ENCODE data around the gene TBC1D2B.

The TBC1D2B gene

GRCh38 chr15:77986891-77987764, 90.4 kb downstream of the TBC1D2B start:
- Histone ChIP-seq H3K27me3 (ENCODE audit: low read length) (no peaks in the 10 kb centered on the region), H3K79me2 (ENCODE audit: insufficient read depth, low read length) (no peaks in the 10 kb centered on the region), H3K36me3 (ENCODE audit: low read length) (no peaks in the 10 kb centered on the region), H3K9ac (ENCODE audit: low read length) (no peak overlapping the region), H3F3A (ENCODE audit: insufficient read depth) (no peaks in the 10 kb centered on the region), H3K4me2 (ENCODE audit: low read depth, low read length, poor library complexity, severe bottlenecking) (no peak overlapping the region), H3K4me3 (ENCODE audit: insufficient read depth, low read length, poor library complexity, severe bottlenecking) (no peak overlapping the region), H3K9me2 (replicated peaks; ENCODE audit: insufficient read depth, low read length) (no peaks in the 10 kb centered on the region), H2AFZ (ENCODE audit: low read depth, low read length, severe bottlenecking) (no peak overlapping the region), H3K27ac (ENCODE audit: low read depth, low read length) (no peak overlapping the region), H3K9me3 (ENCODE audit: insufficient read depth, low read length) (no peaks in the 10 kb centered on the region), H4K20me1 (ENCODE audit: low read depth, low read length) (no peaks in the 10 kb centered on the region)
- TF ChIP-seq EZH2phosphoT487 (conservative IDR thresholded peaks at IDR 0.05; ENCODE audit: low read length), result no peak
- no peak for TF ChIP-seq CTCF (IDR thresholded peaks at IDR 0.05; ENCODE audit: insufficient read depth, low read length, poor library complexity, severe bottlenecking)

- Histone ChIP-seq H3K27me3 (ENCODE audit: low read length) (no peaks in the 10 kb centered on the region), H4K20me1 (ENCODE audit: low read depth, low read length) (no peaks in the 10 kb centered on the region), H3K79me2 (ENCODE audit: insufficient read depth, low read length) (no peaks in the 10 kb centered on the region), H3K4me3 (ENCODE audit: insufficient read depth, low read length, poor library complexity, severe bottlenecking) (no peak overlapping the region), H3K36me3 (ENCODE audit: low read length) (no peaks in the 10 kb centered on the region), H3K27ac (ENCODE audit: low read depth, low read length) (no peak overlapping the region), H3K9me3 (ENCODE audit: insufficient read depth, low read length) (no peaks in the 10 kb centered on the region), H3K9ac (ENCODE audit: low read length) (no peak overlapping the region), H3K4me2 (ENCODE audit: low read depth, low read length, poor library complexity, severe bottlenecking) (no peak overlapping the region), H3F3A (ENCODE audit: insufficient read depth) (no peaks in the 10 kb centered on the region), H3K9me2 (replicated peaks; ENCODE audit: insufficient read depth, low read length) (no peaks in the 10 kb centered on the region), H2AFZ (ENCODE audit: low read depth, low read length, severe bottlenecking) (no peak overlapping the region)
- TF ChIP-seq CTCF (IDR thresholded peaks at IDR 0.05; ENCODE audit: insufficient read depth, low read length, poor library complexity, severe bottlenecking) (no peak), EZH2phosphoT487 (conservative IDR thresholded peaks at IDR 0.05; ENCODE audit: low read length) (no peak)
Observed at GRCh38 chr15:77985931-77986480, 91.5 kb downstream of the TBC1D2B start.

GRCh38 chr15:77985031-77985930, 92.2 kb downstream of the TBC1D2B start:
- Histone ChIP-seq H3K79me2 (ENCODE audit: insufficient read depth, low read length) (no peaks in the 10 kb centered on the region), H3K9me2 (replicated peaks; ENCODE audit: insufficient read depth, low read length) (no peaks in the 10 kb centered on the region), H3K4me3 (ENCODE audit: insufficient read depth, low read length, poor library complexity, severe bottlenecking) (no peak overlapping the region), H4K20me1 (ENCODE audit: low read depth, low read length) (no peaks in the 10 kb centered on the region), H3K9me3 (ENCODE audit: insufficient read depth, low read length) (no peaks in the 10 kb centered on the region), H2AFZ (ENCODE audit: low read depth, low read length, severe bottlenecking) (no peak overlapping the region), H3K27me3 (ENCODE audit: low read length) (no peaks in the 10 kb centered on the region), H3K27ac (ENCODE audit: low read depth, low read length) (no peak overlapping the region), H3K36me3 (ENCODE audit: low read length) (no peaks in the 10 kb centered on the region), H3K9ac (ENCODE audit: low read length) (no peak overlapping the region), H3K4me2 (ENCODE audit: low read depth, low read length, poor library complexity, severe bottlenecking) (no peak overlapping the region), H3F3A (ENCODE audit: insufficient read depth) (no peaks in the 10 kb centered on the region)
- TF ChIP-seq EZH2phosphoT487 (conservative IDR thresholded peaks at IDR 0.05; ENCODE audit: low read length), result no peak
- no peak for TF ChIP-seq CTCF (IDR thresholded peaks at IDR 0.05; ENCODE audit: insufficient read depth, low read length, poor library complexity, severe bottlenecking)

Measured in SU-DHL-6 (cell line).